SU-DHL-6 (cell line): ENCODE data around the gene HYAL1.

Experiments
- H2AFZ ChIP-seq: fragments of 200-600 bp; sonication (generic); 2 replicates; pipeline ENCODE4 v1.6.1; 2014; ENCODE audit warnings: low read depth, mild to moderate bottlenecking, moderate library complexity, mixed read lengths, antibody characterized with exemption, low read length; ENCODE audit not compliant: severe bottlenecking
- H3F3A ChIP-seq: fragments of 200-600 bp; shearing (Covaris generic); 2 replicates; pipeline ENCODE4 v1.6.0; 2016; ENCODE audit warnings: antibody characterized with exemption, mild to moderate bottlenecking; ENCODE audit not compliant: insufficient read depth
- H3K27ac ChIP-seq: fragments of 200-600 bp; sonication (generic); 2 replicates; pipeline ENCODE4 v1.5.1; 2016; ENCODE audit warnings: low read depth, mild to moderate bottlenecking, low read length, moderate library complexity, mixed read lengths
- H3K27me3 ChIP-seq: fragments of 200-600 bp; sonication (generic), shearing (Covaris generic); 2 replicates; pipeline ENCODE4 v1.6.0; 2014; ENCODE audit warnings: mild to moderate bottlenecking, low read length
- H3K36me3 ChIP-seq: fragments of 200-600 bp; sonication (generic); 2 replicates; pipeline ENCODE4 v1.6.1; 2014; ENCODE audit warnings: mild to moderate bottlenecking, low read length, mixed read lengths
- H3K4me2 ChIP-seq: fragments of 300-600, 200-600 bp; shearing (Covaris generic), sonication (generic); 2 replicates; pipeline ENCODE4 v1.6.0; 2014; ENCODE audit warnings: low read length, low read depth, mild to moderate bottlenecking; ENCODE audit not compliant: poor library complexity, severe bottlenecking
- H3K4me3 ChIP-seq: fragments of 200-600 bp; sonication (generic); 2 replicates; pipeline ENCODE4 v1.5.1; 2014; ENCODE audit warnings: antibody characterized with exemption, low read length, mild to moderate bottlenecking, mixed read lengths; ENCODE audit not compliant: insufficient read depth, poor library complexity, severe bottlenecking
- H3K79me2 ChIP-seq: fragments of 200-600 bp; sonication (generic); 2 replicates; pipeline ENCODE4 v1.6.1; 2014; ENCODE audit warnings: mild to moderate bottlenecking, low read length, moderate library complexity; ENCODE audit not compliant: insufficient read depth
- H3K9ac ChIP-seq: fragments of 200-600 bp; sonication (generic); 2 replicates; pipeline ENCODE4 v1.7.0; 2014; ENCODE audit warnings: mild to moderate bottlenecking, low read length
- H3K9me2 ChIP-seq: fragments of 200-600 bp; sonication (generic); replicated peaks from 2 replicates; pipeline ENCODE4 v1.6.1; 2014; ENCODE audit warnings: low read length; ENCODE audit not compliant: insufficient read depth
- H3K9me3 ChIP-seq: fragments of 200-600 bp; sonication (generic); 2 replicates; pipeline ENCODE4 v1.6.1; 2014; ENCODE audit warnings: low read length, mixed read lengths; ENCODE audit not compliant: insufficient read depth
- H4K20me1 ChIP-seq: fragments of 200-600 bp; sonication (generic); 2 replicates; pipeline ENCODE4 v1.6.1; 2014; ENCODE audit warnings: low read depth, mild to moderate bottlenecking, antibody characterized with exemption, low read length, moderate library complexity, mixed read lengths
- EZH2phosphoT487 ChIP-seq: fragments of 200-600 bp; sonication (generic), shearing (Covaris generic); conservative IDR thresholded peaks from 2 replicates; pipeline ENCODE4 v1.6.1; 2018; ENCODE audit warnings: mild to moderate bottlenecking, antibody characterized with exemption, low read length, moderate library complexity, mixed read lengths
- TF ChIP-seq, protein P1 (sequence below): fragments of 200-600 bp; sonication (generic); IDR thresholded peaks from one replicate; pipeline ENCODE4 v1.5.1; 2017; ENCODE audit warnings: antibody characterized with exemption, mild to moderate bottlenecking, low read length, moderate library complexity; ENCODE audit not compliant: insufficient read depth, poor library complexity, severe bottlenecking

The HYAL1 gene

DNA sequence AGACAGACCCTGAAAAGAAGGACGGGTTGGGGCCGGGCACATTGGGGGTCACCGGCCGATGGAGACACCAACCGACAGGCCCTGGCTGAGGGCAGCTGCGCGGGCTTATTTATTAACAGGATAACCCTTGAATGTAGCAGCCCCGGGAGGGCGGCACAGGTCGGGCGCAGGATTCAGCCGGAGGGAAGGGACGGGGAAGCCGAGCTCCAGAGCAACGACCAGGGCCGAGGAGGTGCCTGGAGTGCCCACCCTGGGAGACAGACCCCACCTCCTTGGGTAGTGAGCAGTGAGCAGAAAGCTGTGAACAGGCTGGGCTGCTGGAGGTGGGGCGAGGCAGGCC is 26.6 kb downstream of the HYAL1 start:
- Histone ChIP-seq H3K27ac (no peak overlapping the region), H3K79me2 (no peaks in the 10 kb centered on the region), H3K9me2 (no peaks in the 10 kb centered on the region), H4K20me1 (no peaks in the 10 kb centered on the region), H3K27me3 (no peaks in the 10 kb centered on the region), H3K4me2 (no peak overlapping the region), H3K4me3 (no peak overlapping the region), H2AFZ (no peak overlapping the region), H3K9ac (no peak overlapping the region), H3K9me3 (no peaks in the 10 kb centered on the region), H3K36me3 (no peaks in the 10 kb centered on the region), H3F3A (no peaks in the 10 kb centered on the region)
- TF ChIP-seq, protein P1, sequence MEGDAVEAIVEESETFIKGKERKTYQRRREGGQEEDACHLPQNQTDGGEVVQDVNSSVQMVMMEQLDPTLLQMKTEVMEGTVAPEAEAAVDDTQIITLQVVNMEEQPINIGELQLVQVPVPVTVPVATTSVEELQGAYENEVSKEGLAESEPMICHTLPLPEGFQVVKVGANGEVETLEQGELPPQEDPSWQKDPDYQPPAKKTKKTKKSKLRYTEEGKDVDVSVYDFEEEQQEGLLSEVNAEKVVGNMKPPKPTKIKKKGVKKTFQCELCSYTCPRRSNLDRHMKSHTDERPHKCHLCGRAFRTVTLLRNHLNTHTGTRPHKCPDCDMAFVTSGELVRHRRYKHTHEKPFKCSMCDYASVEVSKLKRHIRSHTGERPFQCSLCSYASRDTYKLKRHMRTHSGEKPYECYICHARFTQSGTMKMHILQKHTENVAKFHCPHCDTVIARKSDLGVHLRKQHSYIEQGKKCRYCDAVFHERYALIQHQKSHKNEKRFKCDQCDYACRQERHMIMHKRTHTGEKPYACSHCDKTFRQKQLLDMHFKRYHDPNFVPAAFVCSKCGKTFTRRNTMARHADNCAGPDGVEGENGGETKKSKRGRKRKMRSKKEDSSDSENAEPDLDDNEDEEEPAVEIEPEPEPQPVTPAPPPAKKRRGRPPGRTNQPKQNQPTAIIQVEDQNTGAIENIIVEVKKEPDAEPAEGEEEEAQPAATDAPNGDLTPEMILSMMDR, result no peak
- no peak for TF ChIP-seq EZH2phosphoT487

DNA sequence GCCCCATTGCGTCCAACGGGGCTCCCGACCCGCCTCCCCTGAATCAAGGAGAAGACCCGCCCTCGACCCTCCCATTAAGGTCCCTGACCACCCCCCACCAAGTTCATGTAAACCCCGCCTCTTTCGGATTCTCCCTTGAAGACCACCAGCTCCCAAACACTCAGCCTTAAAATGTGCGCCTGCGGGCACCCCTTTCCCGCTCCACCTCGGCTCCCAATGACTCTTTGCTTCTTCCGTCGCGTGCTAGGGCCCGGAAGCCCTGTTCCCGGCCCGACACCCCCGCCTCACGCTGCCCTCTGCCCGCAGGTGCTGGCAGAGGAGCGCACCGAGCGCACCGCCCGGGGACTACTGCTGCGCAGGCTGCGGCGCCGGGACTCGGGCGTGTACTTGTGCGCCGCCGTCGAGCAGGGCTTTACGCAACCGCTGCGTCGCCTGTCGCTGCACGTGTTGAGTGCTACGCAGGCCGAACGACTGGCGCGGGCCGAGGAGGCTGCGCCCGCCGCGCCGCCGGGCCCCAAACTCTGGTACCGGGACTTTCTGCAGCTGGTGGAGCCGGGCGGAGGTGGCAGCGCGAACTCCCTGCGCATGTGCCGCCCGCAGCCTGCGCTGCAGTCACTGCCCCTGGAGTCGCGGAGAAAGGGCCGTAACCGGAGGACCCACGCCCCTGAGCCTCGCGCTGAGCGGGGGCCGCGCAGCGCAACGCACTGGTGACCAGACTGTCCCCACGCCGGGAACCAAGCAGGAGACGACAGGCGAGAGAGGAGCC is 27.2 kb downstream of the HYAL1 start:
- H3K27ac ChIP-seq, result no peak overlapping the region
- no peaks in the 10 kb centered on the region for H3K36me3 ChIP-seq
- H3K9ac ChIP-seq, result no peak overlapping the region
- H2AFZ ChIP-seq, result no peak overlapping the region
- no peaks in the 10 kb centered on the region for H4K20me1 ChIP-seq
- TF ChIP-seq, protein P1, result no peak
- TF ChIP-seq EZH2phosphoT487, result no peak
- H3K4me2 ChIP-seq, result no peak overlapping the region
- H3K79me2 ChIP-seq, result no peaks in the 10 kb centered on the region
- no peaks in the 10 kb centered on the region for H3K27me3 ChIP-seq
- no peaks in the 10 kb centered on the region for H3F3A ChIP-seq
- H3K9me2 ChIP-seq, result no peaks in the 10 kb centered on the region
- no peaks in the 10 kb centered on the region for H3K9me3 ChIP-seq
- H3K4me3 ChIP-seq, result no peak overlapping the region

DNA sequence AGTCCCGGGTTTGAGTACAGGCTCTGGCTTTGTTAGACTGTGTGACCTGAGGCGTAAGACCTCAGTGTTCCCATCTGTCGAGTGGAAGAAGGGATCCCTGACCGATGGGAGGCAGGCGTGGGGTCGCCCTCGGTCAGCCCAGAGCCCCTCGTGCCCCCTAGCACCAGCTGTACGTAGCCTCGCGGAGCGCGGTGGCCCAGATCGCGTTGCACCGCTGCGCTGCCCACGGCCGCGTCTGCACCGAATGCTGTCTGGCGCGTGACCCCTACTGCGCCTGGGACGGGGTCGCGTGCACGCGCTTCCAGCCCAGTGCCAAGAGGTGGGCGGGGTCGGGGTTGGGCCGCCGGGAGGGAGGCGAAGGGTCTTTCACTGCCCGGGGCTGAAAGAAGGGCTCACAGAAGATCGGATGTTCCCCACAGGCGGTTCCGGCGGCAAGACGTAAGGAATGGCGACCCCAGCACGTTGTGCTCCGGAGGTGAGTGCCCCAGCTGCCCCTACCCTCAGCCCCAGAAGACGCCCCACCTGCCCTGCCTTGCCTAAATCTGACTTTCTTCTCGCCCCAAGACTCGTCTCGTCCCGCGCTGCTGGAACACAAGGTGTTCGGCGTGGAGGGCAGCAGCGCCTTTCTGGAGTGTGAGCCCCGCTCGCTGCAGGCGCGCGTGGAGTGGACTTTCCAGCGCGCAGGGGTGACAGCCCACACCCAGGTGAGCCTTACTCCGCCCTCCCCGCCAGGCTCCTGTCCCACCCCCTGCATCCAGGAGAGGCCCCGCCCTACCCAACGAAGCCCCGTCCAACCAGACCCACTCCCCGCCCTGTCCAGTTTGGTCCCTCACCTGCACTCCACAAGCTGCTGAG is 28.0 kb downstream of the HYAL1 start:
- H3K9ac ChIP-seq, result no peak overlapping the region

More for the DNA sequence above, 28.0 kb downstream of the HYAL1 start:
- Histone ChIP-seq H3K36me3 (no peaks in the 10 kb centered on the region), H3K9me2 (no peaks in the 10 kb centered on the region), H4K20me1 (no peaks in the 10 kb centered on the region), H3K4me2 (no peak overlapping the region), H2AFZ (no peak overlapping the region), H3K4me3 (no peak overlapping the region), H3K79me2 (no peaks in the 10 kb centered on the region), H3K9me3 (no peaks in the 10 kb centered on the region), H3K27ac (no peak overlapping the region), H3F3A (no peaks in the 10 kb centered on the region), H3K27me3 (no peaks in the 10 kb centered on the region)
- TF ChIP-seq, protein P1, result no peak
- TF ChIP-seq EZH2phosphoT487, result no peak
